ENCODE measurements around the gene B4GALT1. TPM values are rescaled to one million over a fixed set of nuclear protein-coding genes. Genes with fewer than 3 reads are reported as not detected.

Gene B4GALT1
- total and polyA plus RNA-seq, 2 donors (not counting 3 experiments of a cell fraction or from before 2014, with no cell fraction given): 61.4 to 66.5 TPM

DNA sequence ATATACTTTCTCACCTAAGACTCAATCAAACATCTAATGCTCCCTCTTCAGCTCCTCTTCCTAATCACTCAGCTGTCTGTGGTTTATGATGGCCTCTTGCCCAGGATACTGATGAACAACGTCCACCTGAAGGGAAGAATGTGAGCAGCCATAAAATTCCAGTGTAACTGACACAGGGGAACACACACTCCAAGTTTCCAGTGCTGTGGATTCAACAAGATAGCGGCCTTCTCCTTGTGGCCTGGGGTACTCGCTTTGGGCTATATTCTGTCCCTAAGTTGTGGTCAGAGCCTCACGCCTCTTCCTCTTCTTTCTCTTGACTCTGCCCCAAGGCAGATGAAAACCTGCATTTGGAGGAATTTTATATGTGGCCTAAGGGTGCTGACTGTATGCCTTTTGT is 11.7 kb downstream of the B4GALT1 start:
- CTCF ChIA-PET: interaction anchor here (0.6 to 1.0 kb wide), 2 partner anchors 15 to 191 kb away, joined by 3 to 4 read pairs; no protein-coding TSS in a partner anchor
- POLR2A ChIA-PET: no interaction called here

More for the DNA sequence above, 11.7 kb downstream of the B4GALT1 start:
- Histone ChIP-seq H3K27me3 (ENCODE audit: control insufficient read depth in 2 of 2, insufficient read depth in 2 of 2, low read length in 2 of 2) (no peaks in the 10 kb centered on the region), H3K9me1 (replicated peaks; ENCODE audit: control insufficient read depth, extremely low read depth, insufficient read depth, low read length) (no peaks in the 10 kb centered on the region), H3K27ac (ENCODE audit: insufficient read depth, low read depth, low read length) (no peak overlapping the region), H3K4me3 (replicated peaks in 1 of 3; ENCODE audit: insufficient read depth in 1 of 3, low read depth in 1 of 3, low read length in 3 of 3) (no peak overlapping the region), H3K9ac (replicated peaks; ENCODE audit: extremely low read depth, insufficient read depth, low read length) (no peak overlapping the region), H2AFZ (ENCODE audit: low read depth, low read length) (no peak overlapping the region), H3K79me2 (ENCODE audit: control insufficient read depth, insufficient read depth, low read length) (peaks cover 76% of the 10 kb centered on the region), H4K20me1 (replicated peaks; ENCODE audit: control insufficient read depth, extremely low read depth, insufficient read depth, low read length) (no peaks in the 10 kb centered on the region), H3K9me3 (replicated peaks; ENCODE audit: control insufficient read depth, insufficient read depth, low read length) (no peaks in the 10 kb centered on the region), H3K4me2 (ENCODE audit: insufficient read depth, low read length) (no peak overlapping the region), H3K4me1 (ENCODE audit: control insufficient read depth, extremely low read depth, insufficient read depth, low read length) (peaks cover 65% of the 10 kb centered on the region), H3K36me3 (ENCODE audit: control insufficient read depth in 2 of 2, extremely low read depth in 1 of 2, insufficient read depth in 2 of 2, low read length in 2 of 2) (no peaks in the 10 kb centered on the region)
- TF ChIP-seq MYC (IDR thresholded peaks at IDR 0.05; ENCODE audit: low read depth, low read length): no peak
- no peak for TF ChIP-seq POLR2AphosphoS5 (IDR thresholded peaks at IDR 0.05; ENCODE audit: insufficient read depth, low read depth, low read length)
- no peak for TF ChIP-seq GATA2 (IDR thresholded peaks at IDR 0.05; ENCODE audit: insufficient read depth, insufficient read length, low read depth, low read length)
- TF ChIP-seq, protein P1, sequence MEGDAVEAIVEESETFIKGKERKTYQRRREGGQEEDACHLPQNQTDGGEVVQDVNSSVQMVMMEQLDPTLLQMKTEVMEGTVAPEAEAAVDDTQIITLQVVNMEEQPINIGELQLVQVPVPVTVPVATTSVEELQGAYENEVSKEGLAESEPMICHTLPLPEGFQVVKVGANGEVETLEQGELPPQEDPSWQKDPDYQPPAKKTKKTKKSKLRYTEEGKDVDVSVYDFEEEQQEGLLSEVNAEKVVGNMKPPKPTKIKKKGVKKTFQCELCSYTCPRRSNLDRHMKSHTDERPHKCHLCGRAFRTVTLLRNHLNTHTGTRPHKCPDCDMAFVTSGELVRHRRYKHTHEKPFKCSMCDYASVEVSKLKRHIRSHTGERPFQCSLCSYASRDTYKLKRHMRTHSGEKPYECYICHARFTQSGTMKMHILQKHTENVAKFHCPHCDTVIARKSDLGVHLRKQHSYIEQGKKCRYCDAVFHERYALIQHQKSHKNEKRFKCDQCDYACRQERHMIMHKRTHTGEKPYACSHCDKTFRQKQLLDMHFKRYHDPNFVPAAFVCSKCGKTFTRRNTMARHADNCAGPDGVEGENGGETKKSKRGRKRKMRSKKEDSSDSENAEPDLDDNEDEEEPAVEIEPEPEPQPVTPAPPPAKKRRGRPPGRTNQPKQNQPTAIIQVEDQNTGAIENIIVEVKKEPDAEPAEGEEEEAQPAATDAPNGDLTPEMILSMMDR (IDR thresholded peaks at IDR 0.05; ENCODE audit: extremely low read depth in 1 of 2, insufficient read depth in 1 of 2, low read depth in 1 of 2, low read length in 2 of 2): no peak
- no peak for TF ChIP-seq FOS (IDR thresholded peaks at IDR 0.05; ENCODE audit: borderline replicate concordance, insufficient read depth, low read length)
- TF ChIP-seq POLR2A (IDR thresholded peaks at IDR 0.05; ENCODE audit: low read depth, low read length): no peak
- TF ChIP-seq JUN (IDR thresholded peaks at IDR 0.05; ENCODE audit: borderline replicate concordance, insufficient read depth, insufficient read length, low read depth): no peak
- no peak for TF ChIP-seq EZH2 (IDR thresholded peaks at IDR 0.05; ENCODE audit: borderline replicate concordance, low read depth, low read length, severe bottlenecking)
- TF ChIP-seq, protein P2, sequence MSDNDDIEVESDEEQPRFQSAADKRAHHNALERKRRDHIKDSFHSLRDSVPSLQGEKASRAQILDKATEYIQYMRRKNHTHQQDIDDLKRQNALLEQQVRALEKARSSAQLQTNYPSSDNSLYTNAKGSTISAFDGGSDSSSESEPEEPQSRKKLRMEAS (IDR thresholded peaks at IDR 0.05; ENCODE audit: insufficient read depth, insufficient read length): no peak
- dilution Hi-C loops (cut with MboI; ENCODE audit: extremely low pct_ligation_motif_present, low sequenced_read_pairs) (no loop called here), intact Hi-C loops (cut with micrococcal nuclease) (no loop called here)
- DNase-seq (ENCODE audit: low read depth, low spot score) (no peak), FAIRE-seq (no peak)
- BruUV-seq (replicated peaks): no TSS peak

All from endothelial cell of umbilical vein (primary cell).